Mammary epithelial cell (primary cell): Measurements from ENCODE around the gene SNRK.

ENCODE experiments used
- CTCF ChIP-seq, 2 donors: IDR thresholded peaks in 1 of 2; conservative IDR thresholded peaks in 1 of 2; 2 replicates each; pipeline ENCODE4 v1.5.1; 2011 to 2012; ENCODE audit warnings: inconsistent platforms in 2 of 2, low read length in 2 of 2, mild to moderate bottlenecking in 2 of 2, control low read depth in 1 of 2, low read depth in 1 of 2; ENCODE audit not compliant: insufficient read depth in 1 of 2; ENCODE audit errors: extremely low read depth in 1 of 2
- EZH2 ChIP-seq: IDR thresholded peaks from 2 replicates; pipeline ENCODE4 v1.6.1; 2012; ENCODE audit warnings: low read length, inconsistent platforms, borderline replicate concordance

- TF ChIP-seq CTCF (conservative IDR thresholded peaks at IDR 0.05 in 1 of 2, IDR thresholded peaks at IDR 0.05 in 1 of 2; ENCODE audit: extremely low read depth in 1 of 2, insufficient read depth in 1 of 2, low read depth in 1 of 2, low read length in 2 of 2) (no peak), EZH2 (no peak)
These were observed 19.9 kb upstream of the SNRK start for GRCh38 chr3:43266451-43266850.
